ENCODE measurements around the gene ARHGAP28. TPM values are rescaled to one million over a fixed set of nuclear protein-coding genes. Genes with fewer than 3 reads are reported as not detected.
A peak's percentile ranks its signal among the peaks of the same experiment; 100 is the strongest.

The ARHGAP28 gene
- total RNA-seq, 1 experiment from 2014 or later, result 0.24 TPM

DNA sequence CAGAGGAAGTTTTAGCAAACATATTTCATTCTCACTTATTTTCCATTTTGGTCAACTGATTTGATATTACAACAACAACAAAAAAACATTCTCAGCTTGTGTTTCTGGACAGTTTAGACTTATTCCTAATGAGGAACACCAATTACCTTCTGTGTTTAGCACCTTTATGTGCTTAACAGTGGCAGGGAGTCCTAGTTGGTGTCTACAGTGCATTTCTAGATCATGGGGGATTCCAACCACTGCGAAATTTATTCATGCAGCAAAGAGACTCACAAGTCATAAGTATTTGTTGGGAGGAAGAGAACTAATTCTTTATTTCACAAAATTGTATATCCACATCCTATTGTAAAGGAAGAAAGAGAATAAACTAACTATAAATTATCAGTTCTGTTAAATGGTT, 4.2 kb downstream of the ARHGAP28 start:
- DNase-seq (ENCODE audit: low read depth), result no peak

- no peak for DNase-seq (ENCODE audit: low read depth)
These were observed 5.4 kb downstream of the ARHGAP28 start for GRCh38 chr18:6734726-6735430.

GRCh38 chr18:6737833-6738232, 8.3 kb downstream of the ARHGAP28 start:
- no peak for DNase-seq (ENCODE audit: low read depth)

GRCh38 chr18:6738622-6739021, 9.1 kb downstream of the ARHGAP28 start:
- no peak for DNase-seq (ENCODE audit: low read depth)

DNA sequence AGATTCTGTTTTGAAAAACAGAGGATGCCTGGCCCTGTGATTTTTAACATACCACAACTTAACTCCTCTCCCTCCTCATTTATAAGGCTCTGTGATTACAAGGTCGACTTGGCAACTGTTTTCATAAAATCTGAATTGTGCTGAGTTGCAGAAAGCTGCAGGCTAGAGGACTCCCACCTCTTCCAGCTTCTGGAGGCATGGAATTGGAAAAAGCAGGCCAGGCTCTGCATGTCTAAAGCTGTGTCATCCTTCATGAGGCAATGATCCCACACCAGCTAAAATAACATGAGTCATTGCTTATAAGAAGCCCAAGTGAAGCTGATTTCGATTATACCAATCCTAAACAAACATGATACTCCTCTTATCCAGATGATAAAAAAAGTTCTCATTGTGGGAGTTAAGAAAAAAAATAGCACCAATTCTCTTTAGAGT, 11.7 kb downstream of the ARHGAP28 start:
- DNase-seq (ENCODE audit: low read depth), result peak; percentile 70

GRCh38 chr18:6741786-6742185, 12.3 kb downstream of the ARHGAP28 start:
- no peak for DNase-seq (ENCODE audit: low read depth)

DNA sequence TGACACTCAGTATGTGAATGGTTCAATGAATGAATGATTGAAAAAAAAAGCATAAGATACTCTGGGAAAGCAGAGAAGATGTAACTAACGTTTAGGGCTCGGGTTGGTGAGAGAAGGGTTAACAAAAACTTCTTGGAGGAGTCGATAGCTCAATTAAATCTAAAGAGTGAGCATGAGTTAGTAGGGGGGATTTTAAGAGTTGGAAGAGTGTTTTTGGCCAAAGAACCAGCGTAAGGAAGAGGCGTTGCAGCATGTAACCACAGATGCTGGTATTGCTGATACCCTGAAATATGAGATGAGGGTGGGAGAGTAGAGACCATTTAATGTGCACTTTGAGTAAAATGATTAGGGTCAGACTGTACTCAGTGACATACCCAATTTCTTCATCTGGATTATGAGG, 14.5 kb downstream of the ARHGAP28 start:
- DNase-seq (ENCODE audit: low read depth), result no peak

DNA sequence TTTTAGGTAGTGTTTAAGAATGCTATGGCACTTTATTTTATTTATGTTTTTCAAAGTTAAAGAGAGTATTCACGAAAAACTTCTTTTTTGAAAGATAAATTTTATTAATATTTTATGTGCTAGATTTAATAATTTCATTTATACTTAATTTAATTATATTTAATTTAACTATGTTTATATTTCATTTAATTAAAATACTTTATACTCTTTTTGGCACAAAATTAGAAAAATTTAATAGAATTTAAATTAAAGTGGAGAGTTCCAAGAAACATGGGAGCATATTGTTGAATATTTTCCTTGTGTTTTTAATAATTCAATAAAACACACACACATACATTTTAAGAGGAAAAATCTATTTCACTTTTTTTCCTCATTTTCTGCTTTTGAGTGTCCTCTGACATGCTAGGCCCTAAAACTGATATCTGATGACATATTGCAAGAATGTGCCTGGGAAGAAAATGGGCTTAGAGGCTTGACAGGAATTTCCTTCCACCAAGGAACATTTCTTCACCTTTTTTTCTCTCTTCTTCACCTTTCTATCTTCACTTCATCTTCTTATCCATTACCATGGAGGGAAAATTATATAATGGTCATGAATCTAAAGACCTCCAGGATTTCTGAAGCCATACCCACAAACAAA, 15.4 kb downstream of the ARHGAP28 start:
- DNase-seq (ENCODE audit: low read depth), result no peak

DNA sequence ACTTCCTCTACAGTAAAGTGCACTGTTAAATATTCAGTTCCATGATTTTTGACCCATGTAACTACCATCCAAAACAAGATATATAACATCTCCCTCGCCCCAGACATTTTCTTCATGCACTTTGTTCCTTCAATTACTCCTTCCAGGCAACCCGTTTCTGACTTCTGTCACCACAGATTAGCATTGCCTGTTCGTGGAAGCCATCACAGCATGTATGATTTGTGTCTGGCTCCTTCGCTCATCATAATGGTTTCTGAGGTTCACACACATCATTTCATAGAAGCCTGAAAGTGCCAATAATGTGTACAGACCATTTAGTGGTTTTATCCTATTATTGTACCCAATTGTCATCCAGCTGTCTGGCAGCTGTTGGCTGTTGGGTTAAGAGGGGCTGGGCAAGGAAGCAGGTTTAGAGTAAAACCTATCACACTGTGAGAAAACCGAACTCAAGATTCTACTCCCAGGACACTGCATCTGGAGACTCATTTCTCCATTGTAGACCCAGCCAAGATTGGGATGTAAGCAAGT, 16.1 kb downstream of the ARHGAP28 start:
- no peak for DNase-seq (ENCODE audit: low read depth)

DNA sequence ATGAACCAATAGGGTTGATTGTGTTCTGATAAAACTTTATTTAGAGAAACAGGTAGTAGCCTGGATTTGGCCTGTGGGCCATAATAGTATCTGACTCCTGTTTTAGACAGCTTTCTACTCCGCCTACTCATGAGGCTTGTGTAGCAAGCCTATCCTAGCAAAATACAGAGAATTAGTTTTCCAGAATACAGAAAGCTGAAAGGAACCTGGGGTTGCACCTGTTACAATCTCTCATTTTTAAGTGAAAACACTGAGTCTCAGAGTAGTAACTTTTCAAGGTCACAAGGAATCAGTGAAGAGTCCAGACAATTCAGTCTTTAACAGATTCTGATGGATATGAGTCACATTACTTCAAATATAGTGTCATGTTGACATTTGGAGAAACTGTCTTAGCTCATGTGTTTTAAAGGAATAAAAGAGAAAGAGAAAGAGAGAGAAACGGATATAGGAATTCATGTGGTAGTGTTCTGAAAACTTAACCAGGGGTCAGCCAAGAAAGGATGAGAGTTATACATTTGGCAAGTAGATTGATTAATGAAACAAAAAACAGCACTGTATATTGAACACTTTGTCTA, 17.0 kb downstream of the ARHGAP28 start:
- no peak for DNase-seq (ENCODE audit: low read depth)

DNA sequence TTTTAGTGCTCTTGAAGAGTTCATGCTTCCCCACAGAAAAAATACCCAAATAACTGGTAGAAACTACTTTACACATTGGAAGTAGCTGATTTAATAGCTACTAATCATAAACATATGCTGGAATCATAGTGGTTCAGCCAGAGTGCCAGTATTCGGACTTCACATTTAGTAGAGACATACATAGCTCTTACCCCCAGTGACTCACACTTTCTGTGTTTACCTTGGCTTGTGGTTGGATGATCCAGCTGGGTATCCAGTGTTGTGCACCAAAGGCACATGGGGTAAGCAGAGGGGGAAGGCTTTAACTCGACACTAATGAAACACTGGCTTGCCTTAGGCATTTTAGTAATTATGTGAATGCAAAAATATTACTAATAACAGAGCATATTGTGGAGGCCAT, 18.1 kb downstream of the ARHGAP28 start:
- peak; percentile 63 for DNase-seq (ENCODE audit: low read depth)

- no peak for DNase-seq (ENCODE audit: low read depth)
These were observed 18.7 kb downstream of the ARHGAP28 start for GRCh38 chr18:6748241-6748640.

- DNase-seq (ENCODE audit: low read depth), result no peak
These were observed 20.9 kb downstream of the ARHGAP28 start for GRCh38 chr18:6750411-6750810.

- DNase-seq (ENCODE audit: low read depth), result no peak
These were observed 21.7 kb downstream of the ARHGAP28 start for GRCh38 chr18:6751222-6751621.

GRCh38 chr18:6752202-6752860, 22.8 kb downstream of the ARHGAP28 start:
- peak; percentile 24 for DNase-seq (ENCODE audit: low read depth)

DNA sequence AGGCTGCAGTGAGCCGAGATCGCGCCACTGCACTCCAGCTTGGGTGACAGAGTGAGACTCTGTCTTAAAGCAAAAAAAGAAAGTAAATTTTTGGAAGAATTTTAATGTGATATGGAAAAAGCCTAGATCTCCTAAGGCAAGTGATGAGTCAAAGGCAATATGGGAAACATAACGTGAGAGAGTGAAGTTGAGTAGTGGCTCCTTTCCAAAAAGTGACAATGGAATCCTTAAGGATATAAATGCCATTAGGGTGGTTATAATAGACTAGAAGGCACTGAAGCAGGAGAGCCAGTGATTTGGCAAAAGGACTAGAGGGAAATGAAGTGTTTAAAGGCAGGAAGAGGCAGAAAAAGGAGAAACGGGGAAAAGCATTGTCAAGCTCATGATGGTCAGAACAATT, 25.6 kb downstream of the ARHGAP28 start:
- peak; percentile 44 for DNase-seq (ENCODE audit: low read depth)

- DNase-seq (ENCODE audit: low read depth), result no peak
These were observed 28.4 kb downstream of the ARHGAP28 start for GRCh38 chr18:6757931-6758330.

DNA sequence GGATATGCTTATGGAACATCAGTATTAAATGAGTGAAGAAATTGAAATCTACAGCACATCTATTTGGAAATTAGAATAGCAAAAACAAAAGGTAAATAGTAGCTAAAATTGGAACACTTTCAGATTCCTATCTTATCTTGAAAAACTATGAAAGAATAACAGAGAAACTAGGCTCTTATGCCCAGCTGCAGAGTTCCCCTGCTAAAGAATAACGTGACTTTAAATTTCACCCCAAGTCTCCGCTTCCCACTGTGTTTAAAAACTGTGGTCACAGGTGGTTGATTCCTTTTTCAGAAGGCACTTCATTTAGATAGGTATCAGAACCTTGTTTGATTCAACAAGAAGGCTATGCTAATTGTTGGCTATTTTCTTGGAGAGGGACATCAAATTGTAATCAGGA, 30.1 kb downstream of the ARHGAP28 start:
- DNase-seq (ENCODE audit: low read depth), result no peak

GRCh38 chr18:6763524-6763923, 34.0 kb downstream of the ARHGAP28 start:
- DNase-seq (ENCODE audit: low read depth), result no peak

DNA sequence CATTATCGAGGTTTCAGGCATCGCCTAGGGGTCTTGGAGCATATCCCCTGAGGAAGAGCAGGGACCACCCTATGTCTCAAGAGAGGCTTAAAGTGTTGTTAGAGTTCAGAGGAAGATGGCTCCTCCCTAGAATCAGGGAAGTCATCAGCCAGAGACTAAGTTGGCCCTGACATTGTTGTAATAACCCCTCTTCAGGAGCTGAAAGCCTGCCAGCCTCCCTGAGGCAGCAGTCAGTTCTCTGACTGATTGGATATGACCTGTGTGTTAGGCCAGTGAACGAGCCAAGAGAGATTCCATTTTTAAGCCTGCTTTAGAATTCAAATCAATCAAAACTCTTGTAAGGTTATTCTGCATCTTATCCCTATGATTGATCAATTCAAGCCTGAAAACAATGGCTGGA, 34.9 kb downstream of the ARHGAP28 start:
- no peak for DNase-seq (ENCODE audit: low read depth)

GRCh38 chr18:6773777-6774176, 44.3 kb downstream of the ARHGAP28 start:
- no peak for DNase-seq (ENCODE audit: low read depth)

- DNase-seq (ENCODE audit: low read depth), result no peak
These were observed 45.7 kb downstream of the ARHGAP28 start for GRCh38 chr18:6775237-6775636.

Measured in RPMI7951 (cell line).